Measurements from ENCODE around the gene CCDC13. TPM values are rescaled to one million over a fixed set of nuclear protein-coding genes. Genes with fewer than 3 reads are reported as not detected.
"Not testable (repeated sequence)": the region's sequence is repeated elsewhere in the genome, so short reads cannot be mapped to it uniquely, and the experiment has no call there.

Gene CCDC13
- polyA plus RNA-seq (ENCODE audit: insufficient read length), result 3.8 TPM
- long read RNA-seq, donor 1, partial matches to known transcripts, result 0 of 1 reads
- long read RNA-seq, donor 1, other reads (novel, unspliced or antisense), result 0 of 1 reads
- long read RNA-seq, donor 2, result 0 reads
- long read RNA-seq, donor 3, partial matches to known transcripts, result 0 of 1 reads
- long read RNA-seq, donor 3, other reads (novel, unspliced or antisense), result 0 of 1 reads
- long read RNA-seq, donor 4, result 0 reads
- long read RNA-seq, donor 5, partial matches to known transcripts, result 0 of 2 reads
- long read RNA-seq, donor 5, other reads (novel, unspliced or antisense), result 0 of 2 reads
- long read RNA-seq, donor 6, result 0 reads
- long read RNA-seq, donor 7, result 0 reads
- long read RNA-seq, donor 8, result 0 reads

GRCh38 chr3:42772670-42773408 lies at the start of gene CCDC13:
CCDC13 (minus strand) TSS chr3:42773253; CDS start chr3:42758345, 14,908 bp downstream.
- DNase-seq, result peak; percentile 96

GRCh38 chr3:42822828-42823227 lies 49.8 kb upstream of the CCDC13 start:
- no peak for DNase-seq

GRCh38 chr3:42820746-42821051 lies 47.6 kb upstream of the CCDC13 start:
- DNase-seq, result no peak

GRCh38 chr3:42819351-42819965 lies 46.4 kb upstream of the CCDC13 start:
- no peak for DNase-seq

- no peak for DNase-seq
Observed at GRCh38 chr3:42815826-42816225, 42.8 kb upstream of the CCDC13 start.

- DNase-seq, result no peak
Observed at GRCh38 chr3:42814914-42815507, 42.0 kb upstream of the CCDC13 start.

GRCh38 chr3:42814246-42814645 lies 41.2 kb upstream of the CCDC13 start:
- DNase-seq, result no peak

GRCh38 chr3:42811118-42811883 lies 38.2 kb upstream of the CCDC13 start:
- DNase-seq, result not testable (repeated sequence)

GRCh38 chr3:42810706-42811105 lies 37.7 kb upstream of the CCDC13 start:
- DNase-seq, result not testable (repeated sequence)

- DNase-seq, result no peak
Observed at GRCh38 chr3:42809202-42809601, 36.1 kb upstream of the CCDC13 start, which contains the start of gene ACKR2. ACKR2 (plus strand) TSS chr3:42809445; CDS start chr3:42864503, 55,058 bp downstream.

- DNase-seq, result no peak
Observed at GRCh38 chr3:42807929-42808328, 34.9 kb upstream of the CCDC13 start.

GRCh38 chr3:42805141-42805821 lies 32.2 kb upstream of the CCDC13 start:
- no peak for DNase-seq

GRCh38 chr3:42804831-42805132 lies 31.7 kb upstream of the CCDC13 start:
- no peak for DNase-seq

GRCh38 chr3:42804106-42804830 lies 31.2 kb upstream of the CCDC13 start, which contains the start of gene HIGD1A:
HIGD1A (minus strand) TSS chr3:42804490; CDS start chr3:42794253, 10,237 bp downstream.
- peak; percentile 96 for DNase-seq

- peak; percentile 61 for DNase-seq
Observed at GRCh38 chr3:42803414-42804105, 30.5 kb upstream of the CCDC13 start.

- DNase-seq, result no peak
Observed at GRCh38 chr3:42802876-42803413, 29.9 kb upstream of the CCDC13 start.

- no peak for DNase-seq
Observed at GRCh38 chr3:42801784-42802183, 28.7 kb upstream of the CCDC13 start.

- DNase-seq, result no peak
Observed at GRCh38 chr3:42801048-42801620, 28.1 kb upstream of the CCDC13 start.

- DNase-seq, result no peak
Observed at GRCh38 chr3:42800251-42800650, 27.2 kb upstream of the CCDC13 start.

All from left kidney (tissue), 8 donors.